Measurements from ENCODE around the gene PPM1M.

The PPM1M gene

GRCh38 chr3:52208556-52208955 is 37.0 kb upstream of the PPM1M start:
- peaks cover 71% of the 10 kb centered on the region for H3K36me3 Mint-ChIP-seq (ENCODE audit: low read depth)
- H3K4me3 Mint-ChIP-seq = no peak overlapping the region
- no peaks in the 10 kb centered on the region for H3K27me3 Mint-ChIP-seq (ENCODE audit: low read depth)
- H3K27ac Mint-ChIP-seq = no peak overlapping the region
- no peaks in the 10 kb centered on the region for H3K9me3 Mint-ChIP-seq
- peaks cover 10% of the 10 kb centered on the region for H3K4me1 Mint-ChIP-seq (ENCODE audit: low read depth)

- Mint-ChIP-seq H3K4me3 (no peak overlapping the region), H3K36me3 (ENCODE audit: low read depth) (peaks cover 72% of the 10 kb centered on the region), H3K27me3 (ENCODE audit: low read depth) (no peaks in the 10 kb centered on the region), H3K4me1 (ENCODE audit: low read depth) (peaks cover 5% of the 10 kb centered on the region), H3K27ac (no peak overlapping the region), H3K9me3 (no peaks in the 10 kb centered on the region)
These were observed 35.5 kb upstream of the PPM1M start for GRCh38 chr3:52210037-52210436.

- peaks cover 10% of the 10 kb centered on the region for H3K4me1 Mint-ChIP-seq (ENCODE audit: low read depth)
- no peak overlapping the region for H3K27ac Mint-ChIP-seq
- H3K36me3 Mint-ChIP-seq (ENCODE audit: low read depth) = peaks cover 72% of the 10 kb centered on the region
- no peaks in the 10 kb centered on the region for H3K9me3 Mint-ChIP-seq
- no peaks in the 10 kb centered on the region for H3K27me3 Mint-ChIP-seq (ENCODE audit: low read depth)
- no peak overlapping the region for H3K4me3 Mint-ChIP-seq
These were observed 35.0 kb upstream of the PPM1M start for GRCh38 chr3:52210550-52211046.

GRCh38 chr3:52211268-52211891 is 34.2 kb upstream of the PPM1M start:
- Mint-ChIP-seq H3K4me1 (ENCODE audit: low read depth) (peaks cover 12% of the 10 kb centered on the region), H3K27me3 (ENCODE audit: low read depth) (no peaks in the 10 kb centered on the region), H3K36me3 (ENCODE audit: low read depth) (peaks cover 66% of the 10 kb centered on the region), H3K4me3 (no peak overlapping the region), H3K27ac (no peak overlapping the region), H3K9me3 (no peaks in the 10 kb centered on the region)

GRCh38 chr3:52213005-52213404 is 32.6 kb upstream of the PPM1M start:
- Mint-ChIP-seq H3K9me3 (no peaks in the 10 kb centered on the region), H3K4me3 (no peak overlapping the region), H3K27ac (no peak overlapping the region), H3K27me3 (ENCODE audit: low read depth) (no peaks in the 10 kb centered on the region), H3K36me3 (ENCODE audit: low read depth) (peaks cover 55% of the 10 kb centered on the region), H3K4me1 (ENCODE audit: low read depth) (peaks cover 29% of the 10 kb centered on the region)

- Mint-ChIP-seq H3K27ac (no peak overlapping the region), H3K27me3 (ENCODE audit: low read depth) (no peaks in the 10 kb centered on the region), H3K9me3 (no peaks in the 10 kb centered on the region), H3K4me1 (ENCODE audit: low read depth) (peaks cover 37% of the 10 kb centered on the region), H3K36me3 (ENCODE audit: low read depth) (peaks cover 50% of the 10 kb centered on the region), H3K4me3 (no peak overlapping the region)
These were observed 31.7 kb upstream of the PPM1M start for GRCh38 chr3:52213901-52214300.

GRCh38 chr3:52215351-52215750 is 30.2 kb upstream of the PPM1M start:
- Mint-ChIP-seq H3K4me1 (ENCODE audit: low read depth) (peaks cover 43% of the 10 kb centered on the region), H3K36me3 (ENCODE audit: low read depth) (peaks cover 38% of the 10 kb centered on the region), H3K27ac (peak overlapping the region; percentile 79), H3K4me3 (no peak overlapping the region), H3K9me3 (no peaks in the 10 kb centered on the region), H3K27me3 (ENCODE audit: low read depth) (no peaks in the 10 kb centered on the region)

- no peaks in the 10 kb centered on the region for H3K9me3 Mint-ChIP-seq
- no peaks in the 10 kb centered on the region for H3K27me3 Mint-ChIP-seq (ENCODE audit: low read depth)
- peaks cover 35% of the 10 kb centered on the region for H3K36me3 Mint-ChIP-seq (ENCODE audit: low read depth)
- H3K4me3 Mint-ChIP-seq = peak overlapping the region; percentile 56
- peak overlapping the region; percentile 89 for H3K27ac Mint-ChIP-seq
- peaks cover 48% of the 10 kb centered on the region for H3K4me1 Mint-ChIP-seq (ENCODE audit: low read depth)
These were observed 28.8 kb upstream of the PPM1M start for GRCh38 chr3:52216585-52217408.

- Mint-ChIP-seq H3K27me3 (ENCODE audit: low read depth) (no peaks in the 10 kb centered on the region), H3K9me3 (no peaks in the 10 kb centered on the region), H3K4me3 (peak overlapping the region; percentile 48), H3K36me3 (ENCODE audit: low read depth) (peaks cover 29% of the 10 kb centered on the region), H3K4me1 (ENCODE audit: low read depth) (peaks cover 54% of the 10 kb centered on the region), H3K27ac (peak overlapping the region; percentile 89)
These were observed 28.2 kb upstream of the PPM1M start for GRCh38 chr3:52217409-52217805.

- Mint-ChIP-seq H3K9me3 (no peaks in the 10 kb centered on the region), H3K27me3 (ENCODE audit: low read depth) (no peaks in the 10 kb centered on the region), H3K27ac (peak overlapping the region; percentile 89), H3K4me3 (peak overlapping the region; percentile 25), H3K4me1 (ENCODE audit: low read depth) (peaks cover 58% of the 10 kb centered on the region), H3K36me3 (ENCODE audit: low read depth) (peaks cover 23% of the 10 kb centered on the region)
These were observed 27.5 kb upstream of the PPM1M start for GRCh38 chr3:52218026-52218425.

- no peaks in the 10 kb centered on the region for H3K27me3 Mint-ChIP-seq (ENCODE audit: low read depth)
- H3K4me1 Mint-ChIP-seq (ENCODE audit: low read depth) = peaks cover 62% of the 10 kb centered on the region
- peak overlapping the region; percentile 50 for H3K27ac Mint-ChIP-seq
- no peaks in the 10 kb centered on the region for H3K9me3 Mint-ChIP-seq
- H3K36me3 Mint-ChIP-seq (ENCODE audit: low read depth) = peaks cover 24% of the 10 kb centered on the region
- peak overlapping the region; percentile 25 for H3K4me3 Mint-ChIP-seq
These were observed 27.1 kb upstream of the PPM1M start for GRCh38 chr3:52218454-52218853.

GRCh38 chr3:52218937-52219650 is 26.5 kb upstream of the PPM1M start:
- H3K9me3 Mint-ChIP-seq = no peaks in the 10 kb centered on the region
- H3K27me3 Mint-ChIP-seq (ENCODE audit: low read depth) = no peaks in the 10 kb centered on the region
- peaks cover 66% of the 10 kb centered on the region for H3K4me1 Mint-ChIP-seq (ENCODE audit: low read depth)
- peak overlapping the region; percentile 42 for H3K27ac Mint-ChIP-seq
- no peak overlapping the region for H3K4me3 Mint-ChIP-seq
- peaks cover 21% of the 10 kb centered on the region for H3K36me3 Mint-ChIP-seq (ENCODE audit: low read depth)

- peak overlapping the region; percentile 75 for H3K27ac Mint-ChIP-seq
- H3K4me3 Mint-ChIP-seq = peak overlapping the region; percentile 46
- peaks cover 9% of the 10 kb centered on the region for H3K36me3 Mint-ChIP-seq (ENCODE audit: low read depth)
These were observed 25.1 kb upstream of the PPM1M start for GRCh38 chr3:52220380-52221026.

GRCh38 chr3:52221141-52221562 is 24.4 kb upstream of the PPM1M start:
- Mint-ChIP-seq H3K9me3 (no peaks in the 10 kb centered on the region), H3K4me3 (peak overlapping the region; percentile 76), H3K4me1 (ENCODE audit: low read depth) (peaks cover 71% of the 10 kb centered on the region), H3K36me3 (ENCODE audit: low read depth) (peaks cover 6% of the 10 kb centered on the region), H3K27ac (no peak overlapping the region), H3K27me3 (ENCODE audit: low read depth) (no peaks in the 10 kb centered on the region)

More at GRCh38 chr3:52220380-52221026, 25.1 kb upstream of the PPM1M start:
- H3K4me1 Mint-ChIP-seq (ENCODE audit: low read depth) = peaks cover 67% of the 10 kb centered on the region
- H3K9me3 Mint-ChIP-seq = no peaks in the 10 kb centered on the region
- H3K27me3 Mint-ChIP-seq (ENCODE audit: low read depth) = no peaks in the 10 kb centered on the region
